H9 (cell line): ENCODE measurements around the gene WDPCP. TPM values are rescaled to one million over a fixed set of nuclear protein-coding genes. Genes with fewer than 3 reads are reported as not detected.

Source experiments
- DNase-seq: peaks from one replicate; pipeline ENCODE4 v3.0.0-alpha.2; 2017
- H2AFZ ChIP-seq: one replicate; pipeline ENCODE4 v1.6.1; 2013; ENCODE audit warnings: mild to moderate bottlenecking, low read length, control low read depth, moderate library complexity
- H2AK5ac ChIP-seq: 2 replicates; pipeline ENCODE4 v1.6.1; 2013; ENCODE audit warnings: low read length, control low read depth, mixed read lengths; ENCODE audit not compliant: insufficient read length
- H2BK120ac ChIP-seq: one replicate; pipeline ENCODE4 v1.6.1; 2013; ENCODE audit warnings: low read depth, mild to moderate bottlenecking, low read length, control low read depth, inconsistent platforms; ENCODE audit not compliant: poor library complexity, severe bottlenecking
- H2BK12ac ChIP-seq: 2 replicates; pipeline ENCODE4 v1.6.1; 2013; ENCODE audit warnings: low read length, control low read depth, mixed read lengths, low read depth; ENCODE audit not compliant: insufficient read length
- H2BK15ac ChIP-seq: 2 replicates; pipeline ENCODE4 v1.6.1; 2013; ENCODE audit warnings: low read depth, low read length, control low read depth
- H2BK20ac ChIP-seq: one replicate; pipeline ENCODE4 v1.6.1; 2013; ENCODE audit warnings: low read depth, mild to moderate bottlenecking, low read length, control low read depth, inconsistent platforms; ENCODE audit not compliant: poor library complexity, severe bottlenecking
- H2BK5ac ChIP-seq: 2 replicates; pipeline ENCODE4 v1.6.1; 2013; ENCODE audit warnings: low read length, control low read depth, mixed read lengths; ENCODE audit not compliant: insufficient read length
- H3K14ac ChIP-seq: 2 replicates; pipeline ENCODE4 v1.6.1; 2013; ENCODE audit warnings: low read length, control low read depth; ENCODE audit not compliant: insufficient read depth
- H3K18ac ChIP-seq: 2 replicates; pipeline ENCODE4 v1.6.1; 2013; ENCODE audit warnings: low read depth, mild to moderate bottlenecking, mixed read lengths, low read length, control low read depth; ENCODE audit not compliant: insufficient read length
- H3K23ac ChIP-seq: 2 replicates; pipeline ENCODE4 v1.6.1; 2013; ENCODE audit warnings: low read length, control low read depth, mixed read lengths, low read depth; ENCODE audit not compliant: insufficient read length
- H3K23me2 ChIP-seq: 2 replicates; pipeline ENCODE4 v1.6.1; 2013; ENCODE audit warnings: low read depth, mild to moderate bottlenecking, mixed read lengths, low read length, control low read depth; ENCODE audit not compliant: insufficient read length, poor library complexity, severe bottlenecking
- H3K27ac ChIP-seq: 2 replicates; pipeline ENCODE4 v1.5.1; 2013; ENCODE audit warnings: low read length, control low read depth, mixed read lengths, low read depth; ENCODE audit not compliant: insufficient read length
- H3K27me3 ChIP-seq: 2 replicates; pipeline ENCODE4 v1.6.1; 2013; ENCODE audit warnings: low read length, control low read depth, inconsistent platforms; ENCODE audit not compliant: insufficient read depth
- H3K4ac ChIP-seq: 2 replicates; pipeline ENCODE4 v1.6.1; 2013; ENCODE audit warnings: low read depth, mild to moderate bottlenecking, control low read depth, inconsistent platforms, low read length, moderate library complexity
- H3K4me1 ChIP-seq: 2 replicates; pipeline ENCODE4 v1.6.1; 2013; ENCODE audit warnings: low read length, control low read depth, inconsistent platforms; ENCODE audit not compliant: insufficient read depth
- H3K4me2 ChIP-seq: 2 replicates; pipeline ENCODE4 v1.6.1; 2013; ENCODE audit warnings: low read length, control low read depth, mixed read lengths; ENCODE audit not compliant: insufficient read length, insufficient read depth
- H3K56ac ChIP-seq: 2 replicates; pipeline ENCODE4 v1.6.1; 2013; ENCODE audit warnings: low read depth, mild to moderate bottlenecking, mixed read lengths, low read length, control low read depth; ENCODE audit not compliant: insufficient read length
- H3K79me1 ChIP-seq: 2 replicates; pipeline ENCODE4 v1.6.1; 2013; ENCODE audit warnings: low read depth, mild to moderate bottlenecking, moderate library complexity, low read length, control low read depth, inconsistent platforms; ENCODE audit not compliant: insufficient read depth, poor library complexity, severe bottlenecking
- H3K79me2 ChIP-seq: 2 replicates; pipeline ENCODE4 v1.6.1; 2013; ENCODE audit warnings: low read length, control low read depth, inconsistent platforms; ENCODE audit not compliant: insufficient read depth
- H3K9ac ChIP-seq: 2 replicates; pipeline ENCODE4 v1.6.1; 2013; ENCODE audit warnings: low read length, control low read depth, mixed read lengths; ENCODE audit not compliant: insufficient read length; ENCODE audit errors: extremely low read depth
- H3K9me3 ChIP-seq: one replicate; pipeline ENCODE4 v1.6.1; 2013; ENCODE audit warnings: low read depth, low read length, inconsistent platforms; ENCODE audit not compliant: control insufficient read depth
- H3T11ph ChIP-seq: one replicate; pipeline ENCODE4 v1.6.1; 2013; ENCODE audit warnings: mild to moderate bottlenecking, low read length, control low read depth, inconsistent platforms
- H4K20me1 ChIP-seq: one replicate; pipeline ENCODE4 v1.6.1; 2013; ENCODE audit not compliant: control insufficient read depth, insufficient read length, insufficient read depth
- H4K5ac ChIP-seq: 2 replicates; pipeline ENCODE4 v1.6.1; 2013; ENCODE audit warnings: low read depth, mild to moderate bottlenecking, mixed read lengths, low read length, control low read depth; ENCODE audit not compliant: insufficient read length
- H4K8ac ChIP-seq: replicated peaks from 2 replicates; pipeline ENCODE4 v1.6.1; 2013; ENCODE audit warnings: low read length, control low read depth, mixed read lengths, low read depth; ENCODE audit not compliant: insufficient read length
- H4K91ac ChIP-seq: 2 replicates; pipeline ENCODE4 v1.6.1; 2013; ENCODE audit warnings: low read depth, mild to moderate bottlenecking, moderate library complexity, mixed read lengths, low read length, control low read depth; ENCODE audit not compliant: insufficient read length
- H3K27ac Mint-ChIP-seq, 3 experiments: 2 replicates in 2 of 3; 3 replicates in 1 of 3; pipeline ENCODE4 v1.8.0; 2020 to 2021; ENCODE audit warnings: mixed read lengths in 3 of 3, mild to moderate bottlenecking in 1 of 3, moderate library complexity in 1 of 3
- H3K27me3 Mint-ChIP-seq: 2 replicates; pipeline ENCODE4 v1.8.0; 2021; ENCODE audit warnings: low read depth, mild to moderate bottlenecking, moderate library complexity, mixed read lengths
- H3K36me3 Mint-ChIP-seq, 3 experiments: 2 replicates in 2 of 3; 3 replicates in 1 of 3; pipeline ENCODE4 v1.8.0; 2020 to 2021; ENCODE audit warnings: low read depth in 3 of 3, mixed read lengths in 3 of 3; ENCODE audit not compliant: insufficient read depth in 1 of 3
- H3K4me1 Mint-ChIP-seq, 2 experiments: 2 replicates each; pipeline ENCODE4 v1.8.0; 2020; ENCODE audit warnings: mixed read lengths in 2 of 2
- H3K4me3 Mint-ChIP-seq, 2 experiments: 2 replicates in 1 of 2; 3 replicates in 1 of 2; pipeline ENCODE4 v1.8.0; 2020 to 2021; ENCODE audit warnings: mild to moderate bottlenecking in 2 of 2, mixed read lengths in 2 of 2, moderate library complexity in 1 of 2
- H3K9me3 Mint-ChIP-seq, 2 experiments: 2 replicates in 1 of 2; 3 replicates in 1 of 2; pipeline ENCODE4 v1.8.0; 2020; ENCODE audit warnings: mild to moderate bottlenecking in 2 of 2, mixed read lengths in 2 of 2, moderate library complexity in 1 of 2
- WGBS: extraction: QIAGEN DNeasy Blood & Tissue Kit; methylation state at CpG from one replicate; pipeline ENCODE4 v1.1.7; 2013; ENCODE audit warnings: missing lambda C conversion rate, low lambda C conversion rate, mixed read lengths; ENCODE audit not compliant: insufficient read length; ENCODE audit errors: extremely low coverage; 5-methylcytosine and 5-hydroxymethylcytosine counted together
- total RNA-seq: library from RNA; stranded (reverse); gene quantifications from 2 replicates; pipeline ENCODE4 v1.2.1, GENCODE V29; 2021
- TF ChIP-seq, protein P1 (sequence below): fragments of 200-600 bp; sonication (generic); conservative IDR thresholded peaks from 3 replicates; pipeline ENCODE4 v1.8.0; 2021; ENCODE audit warnings: antibody characterized with exemption, mild to moderate bottlenecking

The WDPCP gene
- total RNA-seq, 1 experiment from 2014 or later = 22.4 TPM

DNA sequence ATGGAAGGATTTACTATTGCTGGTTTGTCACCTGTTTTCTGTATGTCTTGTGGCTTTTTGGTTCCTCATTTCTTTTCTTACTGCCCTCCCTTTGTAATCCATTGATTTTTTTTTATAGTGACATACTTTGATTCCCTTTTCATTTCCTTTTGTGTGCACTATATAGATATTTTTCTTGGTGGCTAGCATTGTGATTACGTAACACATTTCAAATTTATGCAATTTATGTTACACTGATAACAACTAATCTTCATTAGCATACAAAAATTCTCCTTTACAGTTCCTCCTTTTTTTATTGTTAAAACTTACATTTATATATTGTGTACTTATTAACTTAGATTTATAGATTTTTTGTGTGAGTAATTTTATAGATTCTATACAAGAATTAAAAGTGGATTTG, 457.1 kb downstream of the WDPCP start:
- H4K5ac ChIP-seq = no peak overlapping the region
- no peaks in the 10 kb centered on the region for H3K4me1 ChIP-seq
- no peaks in the 10 kb centered on the region for H3K23me2 ChIP-seq
- H3K23ac ChIP-seq = no peak overlapping the region
- no peak overlapping the region for H2BK5ac ChIP-seq
- no peaks in the 10 kb centered on the region for H3K27me3 ChIP-seq
- WGBS = no CpG with 5 or more reads among the region's 1 CpG
- H3K9ac ChIP-seq = no peak overlapping the region
- no peaks in the 10 kb centered on the region for H3K79me2 ChIP-seq
- no peak overlapping the region for H2AK5ac ChIP-seq
- H3K79me1 ChIP-seq = no peaks in the 10 kb centered on the region
- no peak overlapping the region for H4K8ac ChIP-seq
- no peak overlapping the region for H3K18ac ChIP-seq
- peaks cover 19 to 37% (median 23%) of the 10 kb centered on the region in 3 experiments for H3K36me3 Mint-ChIP-seq
- no peaks in the 10 kb centered on the region for H4K20me1 ChIP-seq
- H2AFZ ChIP-seq = no peak overlapping the region
- H3K27ac Mint-ChIP-seq = no peak overlapping the region
- H3K14ac ChIP-seq = no peak overlapping the region
- no peaks in the 10 kb centered on the region for H3K9me3 ChIP-seq
- no peaks in the 10 kb centered on the region for H3K27me3 Mint-ChIP-seq
- H3T11ph ChIP-seq = no peak overlapping the region
- no peak overlapping the region for H2BK120ac ChIP-seq
- H3K4me2 ChIP-seq = no peak overlapping the region
- DNase-seq = no peak
- TF ChIP-seq, protein P1, sequence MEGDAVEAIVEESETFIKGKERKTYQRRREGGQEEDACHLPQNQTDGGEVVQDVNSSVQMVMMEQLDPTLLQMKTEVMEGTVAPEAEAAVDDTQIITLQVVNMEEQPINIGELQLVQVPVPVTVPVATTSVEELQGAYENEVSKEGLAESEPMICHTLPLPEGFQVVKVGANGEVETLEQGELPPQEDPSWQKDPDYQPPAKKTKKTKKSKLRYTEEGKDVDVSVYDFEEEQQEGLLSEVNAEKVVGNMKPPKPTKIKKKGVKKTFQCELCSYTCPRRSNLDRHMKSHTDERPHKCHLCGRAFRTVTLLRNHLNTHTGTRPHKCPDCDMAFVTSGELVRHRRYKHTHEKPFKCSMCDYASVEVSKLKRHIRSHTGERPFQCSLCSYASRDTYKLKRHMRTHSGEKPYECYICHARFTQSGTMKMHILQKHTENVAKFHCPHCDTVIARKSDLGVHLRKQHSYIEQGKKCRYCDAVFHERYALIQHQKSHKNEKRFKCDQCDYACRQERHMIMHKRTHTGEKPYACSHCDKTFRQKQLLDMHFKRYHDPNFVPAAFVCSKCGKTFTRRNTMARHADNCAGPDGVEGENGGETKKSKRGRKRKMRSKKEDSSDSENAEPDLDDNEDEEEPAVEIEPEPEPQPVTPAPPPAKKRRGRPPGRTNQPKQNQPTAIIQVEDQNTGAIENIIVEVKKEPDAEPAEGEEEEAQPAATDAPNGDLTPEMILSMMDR = no peak
- no peak overlapping the region for H3K27ac ChIP-seq
- H4K91ac ChIP-seq = no peak overlapping the region
- no peak overlapping the region for H3K56ac ChIP-seq
- no peak overlapping the region for H3K4ac ChIP-seq
- H2BK12ac ChIP-seq = no peak overlapping the region
- no peak overlapping the region for H3K4me3 Mint-ChIP-seq
- H2BK15ac ChIP-seq = no peak overlapping the region
- no peak overlapping the region for H2BK20ac ChIP-seq
- peaks cover 13 to 24% of the 10 kb centered on the region in 2 experiments for H3K9me3 Mint-ChIP-seq
- H3K4me1 Mint-ChIP-seq = no peaks in the 10 kb centered on the region
